ENCODE data around the gene MED26. TPM values are rescaled to one million over a fixed set of nuclear protein-coding genes. Genes with fewer than 3 reads are reported as not detected.

The MED26 gene
- total RNA-seq, 1 donor from 2014 or later, result 7.0 TPM

DNA sequence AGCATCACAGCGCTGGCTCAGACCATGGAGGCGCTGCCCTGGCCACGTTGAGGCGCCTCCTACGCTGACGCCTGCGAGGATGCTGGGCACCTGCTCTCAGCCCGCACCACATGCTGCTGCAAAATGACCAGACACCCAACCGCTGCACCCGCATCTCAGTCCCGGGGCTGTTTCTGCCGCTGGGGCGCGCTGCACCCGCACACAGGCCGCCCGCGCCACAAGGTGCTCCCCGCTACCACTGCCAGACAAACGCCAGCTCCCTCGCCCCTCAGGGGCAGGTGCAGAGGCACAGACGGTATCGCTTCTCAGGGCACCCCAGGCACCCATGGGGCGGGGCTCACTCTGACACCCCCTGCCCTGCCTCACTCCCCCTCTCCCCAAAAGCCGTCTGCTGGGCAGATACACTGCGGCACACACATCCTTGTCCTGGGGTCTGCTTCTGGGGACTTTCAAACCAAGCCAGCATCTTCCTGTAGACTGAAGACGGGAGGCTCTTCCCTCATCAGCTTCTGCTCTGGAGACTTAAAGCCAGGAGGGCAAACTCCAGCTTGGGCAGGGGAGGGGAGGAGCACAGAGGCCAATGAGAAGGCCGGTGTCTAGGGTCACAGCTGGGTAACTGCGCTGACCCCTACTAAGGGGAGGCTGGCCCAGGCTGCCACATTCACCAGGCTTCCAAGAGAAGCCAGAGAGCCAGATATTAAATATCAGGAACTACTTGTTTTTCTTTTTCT, 102.1 kb downstream of the MED26 start:
- Histone ChIP-seq H3K4me3 (ENCODE audit: low read depth, low read length) (no peak overlapping the region), H3K27me3 (ENCODE audit: control insufficient read depth, insufficient read depth, low read length) (no peaks in the 10 kb centered on the region), H3K36me3 (ENCODE audit: control insufficient read depth, insufficient read depth, low read length) (peaks cover 6% of the 10 kb centered on the region)
- no peak for DNase-seq (ENCODE audit: low read depth)
- TF ChIP-seq, protein P1, sequence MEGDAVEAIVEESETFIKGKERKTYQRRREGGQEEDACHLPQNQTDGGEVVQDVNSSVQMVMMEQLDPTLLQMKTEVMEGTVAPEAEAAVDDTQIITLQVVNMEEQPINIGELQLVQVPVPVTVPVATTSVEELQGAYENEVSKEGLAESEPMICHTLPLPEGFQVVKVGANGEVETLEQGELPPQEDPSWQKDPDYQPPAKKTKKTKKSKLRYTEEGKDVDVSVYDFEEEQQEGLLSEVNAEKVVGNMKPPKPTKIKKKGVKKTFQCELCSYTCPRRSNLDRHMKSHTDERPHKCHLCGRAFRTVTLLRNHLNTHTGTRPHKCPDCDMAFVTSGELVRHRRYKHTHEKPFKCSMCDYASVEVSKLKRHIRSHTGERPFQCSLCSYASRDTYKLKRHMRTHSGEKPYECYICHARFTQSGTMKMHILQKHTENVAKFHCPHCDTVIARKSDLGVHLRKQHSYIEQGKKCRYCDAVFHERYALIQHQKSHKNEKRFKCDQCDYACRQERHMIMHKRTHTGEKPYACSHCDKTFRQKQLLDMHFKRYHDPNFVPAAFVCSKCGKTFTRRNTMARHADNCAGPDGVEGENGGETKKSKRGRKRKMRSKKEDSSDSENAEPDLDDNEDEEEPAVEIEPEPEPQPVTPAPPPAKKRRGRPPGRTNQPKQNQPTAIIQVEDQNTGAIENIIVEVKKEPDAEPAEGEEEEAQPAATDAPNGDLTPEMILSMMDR (IDR thresholded peaks at IDR 0.05; ENCODE audit: insufficient read depth, low read length, poor library complexity, severe bottlenecking), result no peak

GRCh38 chr19:16524991-16525734, 102.8 kb downstream of the MED26 start:
- no peak for DNase-seq (ENCODE audit: low read depth)
- TF ChIP-seq, protein P1 (IDR thresholded peaks at IDR 0.05; ENCODE audit: insufficient read depth, low read length, poor library complexity, severe bottlenecking), result no peak
- H3K27me3 ChIP-seq (ENCODE audit: control insufficient read depth, insufficient read depth, low read length), result no peaks in the 10 kb centered on the region
- no peak overlapping the region for H3K4me3 ChIP-seq (ENCODE audit: low read depth, low read length)
- H3K36me3 ChIP-seq (ENCODE audit: control insufficient read depth, insufficient read depth, low read length), result peaks cover 6% of the 10 kb centered on the region

Other genes starting within 250 kb of the MED26 start
- 11.1 and 16.0 TPM in 2 replicates for gene EPS15L1, start 156.2 kb downstream of the MED26 start, total RNA-seq
- not detected in 2 replicates for gene CALR3, start 132.0 kb downstream of the MED26 start, total RNA-seq
- gene C19orf44, start 131.8 kb downstream of the MED26 start, total RNA-seq, result 2.5 and 2.7 TPM in 2 replicates
- 10.3 and 17.2 TPM in 2 replicates for gene CHERP, start 85.8 kb downstream of the MED26 start, total RNA-seq
- 60.9 and 62.8 TPM in 2 replicates for gene SLC35E1, start 55.8 kb downstream of the MED26 start, total RNA-seq
- 90.5 and 90.8 TPM in 2 replicates for gene SMIM7, start 31.9 kb upstream of the MED26 start, total RNA-seq
- gene TMEM38A, start 32.9 kb upstream of the MED26 start, total RNA-seq, result 2.2 and 4.1 TPM in 2 replicates
- under 0.01 TPM in 1 of 2 replicates, not detected in the other for gene NWD1, start 91.6 kb upstream of the MED26 start, total RNA-seq
- gene SIN3B, start 201.2 kb upstream of the MED26 start, total RNA-seq, result 36.6 and 43.5 TPM in 2 replicates

Measured in kidney epithelial cell (primary cell).